K562 (cell line): Measurements from ENCODE around the gene ATXN1.

Source experiments
- BACH1 ChIP-seq: fragments of 200-800 bp; sonication (Bioruptor generic); IDR thresholded peaks from 2 replicates; pipeline ENCODE4 v1.6.1; 2016; ENCODE audit warnings: missing genetic modification characterization, missing compliant biosample characterization
- BHLHE40 ChIP-seq: IDR thresholded peaks from 2 replicates; pipeline ENCODE4 v1.6.1; 2011; ENCODE audit warnings: low read length, improper control_type of control experiment
- BMI1 ChIP-seq: fragments of 150-350 bp; IDR thresholded peaks from 2 replicates; pipeline ENCODE4 v1.6.1; 2014; ENCODE audit warnings: low read length
- CCAR2 ChIP-seq: fragments of 200-400 bp; formaldehyde crosslinking; IDR thresholded peaks from 2 replicates; pipeline ENCODE4 v1.6.1; 2017; ENCODE audit warnings: mild to moderate bottlenecking, low read depth, low read length
- LEF1 ChIP-seq: fragments of 450-650 bp; IDR thresholded peaks from 2 replicates; pipeline ENCODE4 v1.6.1; 2016; ENCODE audit warnings: mild to moderate bottlenecking
- MBD2 ChIP-seq: sonication (generic); IDR thresholded peaks from 2 replicates; pipeline ENCODE4 v1.6.1; 2016; ENCODE audit warnings: low read depth, borderline replicate concordance
- TEAD4 ChIP-seq, 2 experiments: sonication (generic) in 1 of 2; formaldehyde crosslinking in 1 of 2; IDR thresholded peaks; 2 replicates each; pipeline versions ENCODE4 v1.6.1 to v1.8.0; 2012 to 2022; ENCODE audit warnings: borderline replicate concordance in 1 of 2, inconsistent platforms in 1 of 2, low read length in 1 of 2, mild to moderate bottlenecking in 1 of 2, missing genetic modification reagents in 1 of 2
- THRAP3 ChIP-seq: fragments of 450-650 bp; IDR thresholded peaks from 2 replicates; pipeline ENCODE4 v1.6.1; 2016; ENCODE audit warnings: mild to moderate bottlenecking, inconsistent platforms, borderline replicate concordance
- ZNF124 ChIP-seq: sonication (generic); formaldehyde crosslinking; IDR thresholded peaks from 2 replicates; pipeline ENCODE4 v1.8.1; 2022; ENCODE audit warnings: missing genetic modification reagents
- ZNF707 ChIP-seq: fragments of 250-450 bp; sonication (Bioruptor Pico); conservative IDR thresholded peaks from 2 replicates; pipeline ENCODE4 v1.8.0; 2022; ENCODE audit warnings: inconsistent platforms, mild to moderate bottlenecking, moderate library complexity
- TF ChIP-seq, protein P1 (sequence below): sonication (generic); formaldehyde crosslinking; IDR thresholded peaks from 2 replicates; pipeline ENCODE4 v1.8.1; 2022; ENCODE audit warnings: missing genetic modification reagents
- TF ChIP-seq, protein P2 (sequence below), 3 experiments: IDR thresholded peaks in 2 of 3; conservative IDR thresholded peaks in 1 of 3; 2 replicates each; pipeline ENCODE4 v1.5.1; 2011 to 2012; ENCODE audit warnings: low read length in 3 of 3, mild to moderate bottlenecking in 3 of 3, control low read depth in 2 of 3, improper control_type of control experiment in 1 of 3, inconsistent platforms in 1 of 3, low read depth in 1 of 3, mixed read lengths in 1 of 3, moderate library complexity in 1 of 3; ENCODE audit not compliant: insufficient read depth in 2 of 3
- TF ChIP-seq, protein P3 (sequence below): fragments of 450-650 bp; IDR thresholded peaks from 2 replicates; pipeline ENCODE4 v1.6.1; 2016; ENCODE audit warnings: low read depth, mild to moderate bottlenecking, moderate library complexity

DNA sequence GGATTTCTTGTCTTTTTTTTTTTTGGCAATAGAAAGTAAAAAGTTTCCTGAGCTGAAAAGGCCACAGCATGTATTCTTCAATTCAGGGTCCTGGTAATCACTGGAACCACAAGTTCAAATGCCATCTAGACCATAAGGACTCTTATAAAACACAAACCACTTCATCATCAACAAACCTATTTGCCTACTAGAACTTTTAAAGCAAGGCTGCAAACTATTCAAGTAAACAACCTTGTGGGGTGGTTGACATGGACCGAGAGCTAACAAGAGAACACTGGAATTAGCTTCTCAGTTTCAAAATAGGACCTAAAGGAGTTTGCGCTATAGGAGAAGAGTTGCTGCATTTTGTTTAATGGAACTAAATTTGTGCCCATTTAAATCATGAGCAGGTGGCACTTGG lies 215.9 kb downstream of the ATXN1 start:
- TF ChIP-seq ZNF124 (CRISPR knock-in tag) (no peak), CCAR2 (no peak), BACH1 (no peak), BHLHE40 (no peak), LEF1 (no peak), MBD2 (no peak), BMI1 (no peak), ZNF707 (CRISPR knock-in tag) (no peak), THRAP3 (no peak), TEAD4 (IDR thresholded peaks at IDR 0.05; ENCODE audit: low read length) (no peak), TEAD4 (CRISPR knock-in tag; IDR thresholded peaks at IDR 0.05; ENCODE audit: borderline replicate concordance) (no peak)
- TF ChIP-seq, protein P1, sequence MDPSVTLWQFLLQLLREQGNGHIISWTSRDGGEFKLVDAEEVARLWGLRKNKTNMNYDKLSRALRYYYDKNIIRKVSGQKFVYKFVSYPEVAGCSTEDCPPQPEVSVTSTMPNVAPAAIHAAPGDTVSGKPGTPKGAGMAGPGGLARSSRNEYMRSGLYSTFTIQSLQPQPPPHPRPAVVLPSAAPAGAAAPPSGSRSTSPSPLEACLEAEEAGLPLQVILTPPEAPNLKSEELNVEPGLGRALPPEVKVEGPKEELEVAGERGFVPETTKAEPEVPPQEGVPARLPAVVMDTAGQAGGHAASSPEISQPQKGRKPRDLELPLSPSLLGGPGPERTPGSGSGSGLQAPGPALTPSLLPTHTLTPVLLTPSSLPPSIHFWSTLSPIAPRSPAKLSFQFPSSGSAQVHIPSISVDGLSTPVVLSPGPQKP (CRISPR knock-in tag): no peak
- TF ChIP-seq, protein P2, sequence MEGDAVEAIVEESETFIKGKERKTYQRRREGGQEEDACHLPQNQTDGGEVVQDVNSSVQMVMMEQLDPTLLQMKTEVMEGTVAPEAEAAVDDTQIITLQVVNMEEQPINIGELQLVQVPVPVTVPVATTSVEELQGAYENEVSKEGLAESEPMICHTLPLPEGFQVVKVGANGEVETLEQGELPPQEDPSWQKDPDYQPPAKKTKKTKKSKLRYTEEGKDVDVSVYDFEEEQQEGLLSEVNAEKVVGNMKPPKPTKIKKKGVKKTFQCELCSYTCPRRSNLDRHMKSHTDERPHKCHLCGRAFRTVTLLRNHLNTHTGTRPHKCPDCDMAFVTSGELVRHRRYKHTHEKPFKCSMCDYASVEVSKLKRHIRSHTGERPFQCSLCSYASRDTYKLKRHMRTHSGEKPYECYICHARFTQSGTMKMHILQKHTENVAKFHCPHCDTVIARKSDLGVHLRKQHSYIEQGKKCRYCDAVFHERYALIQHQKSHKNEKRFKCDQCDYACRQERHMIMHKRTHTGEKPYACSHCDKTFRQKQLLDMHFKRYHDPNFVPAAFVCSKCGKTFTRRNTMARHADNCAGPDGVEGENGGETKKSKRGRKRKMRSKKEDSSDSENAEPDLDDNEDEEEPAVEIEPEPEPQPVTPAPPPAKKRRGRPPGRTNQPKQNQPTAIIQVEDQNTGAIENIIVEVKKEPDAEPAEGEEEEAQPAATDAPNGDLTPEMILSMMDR (IDR thresholded peaks at IDR 0.05 in 2 of 3, conservative IDR thresholded peaks at IDR 0.05 in 1 of 3; ENCODE audit: insufficient read depth in 2 of 3, low read depth in 1 of 3, low read length in 3 of 3): no peak
- TF ChIP-seq, protein P3, sequence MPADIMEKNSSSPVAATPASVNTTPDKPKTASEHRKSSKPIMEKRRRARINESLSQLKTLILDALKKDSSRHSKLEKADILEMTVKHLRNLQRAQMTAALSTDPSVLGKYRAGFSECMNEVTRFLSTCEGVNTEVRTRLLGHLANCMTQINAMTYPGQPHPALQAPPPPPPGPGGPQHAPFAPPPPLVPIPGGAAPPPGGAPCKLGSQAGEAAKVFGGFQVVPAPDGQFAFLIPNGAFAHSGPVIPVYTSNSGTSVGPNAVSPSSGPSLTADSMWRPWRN: no peak
